NCI-H2227 (cell line): Measurements from ENCODE around the gene DAD1.

Experiments
- DNase-seq: peaks from one replicate; lab custom pipeline; 2025; ENCODE audit not compliant: unreplicated experiment; lab: John Stamatoyannopoulos, UW

The DAD1 gene

DNA sequence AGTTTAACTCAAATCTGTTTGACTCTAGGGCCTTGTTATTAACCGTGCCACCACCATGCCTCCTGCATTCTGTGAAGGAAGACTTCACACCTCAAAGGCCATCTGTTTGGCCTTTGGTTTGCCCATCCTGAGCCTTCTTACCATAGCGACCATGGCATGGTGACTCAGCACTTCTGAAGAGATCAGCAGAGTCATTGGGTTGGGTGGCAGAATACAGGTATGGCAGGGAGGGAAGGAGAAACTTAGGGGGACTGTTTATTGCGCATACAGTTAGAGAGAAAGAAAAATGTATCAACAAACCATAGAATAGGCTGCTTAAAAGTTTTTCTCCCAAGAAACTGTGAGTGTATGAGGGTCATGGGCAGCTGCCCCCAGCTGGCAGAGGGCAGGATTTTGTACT is 49.2 kb downstream of the DAD1 start:
- DNase-seq = no peak

DNA sequence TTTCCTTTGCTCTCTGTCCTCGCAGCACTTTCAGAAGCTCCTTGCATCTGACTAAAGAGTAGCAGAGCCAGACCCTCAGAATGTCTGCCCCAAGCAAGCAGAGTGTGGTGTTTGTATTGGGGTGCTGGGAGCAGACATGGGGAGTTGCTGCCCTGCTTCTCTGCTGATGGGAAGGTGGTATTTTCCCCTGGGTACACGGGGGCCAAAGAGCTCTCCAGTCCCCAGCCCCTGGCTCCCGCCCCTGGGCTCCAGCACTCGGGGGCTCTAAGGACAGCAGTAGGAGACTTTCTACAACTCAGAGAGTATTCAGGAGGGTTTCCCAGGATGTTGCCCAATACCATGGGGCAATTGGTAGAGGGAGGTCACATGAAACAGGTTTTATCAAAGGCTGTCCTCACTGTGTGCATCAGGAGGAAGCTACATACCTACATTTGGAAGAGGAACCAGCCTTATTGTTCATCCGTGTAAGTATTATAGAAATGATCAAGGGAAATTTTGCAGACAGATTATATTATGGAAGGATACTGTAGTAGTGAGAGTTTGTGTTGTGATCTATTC is 50.3 kb downstream of the DAD1 start:
- DNase-seq = no peak

DNA sequence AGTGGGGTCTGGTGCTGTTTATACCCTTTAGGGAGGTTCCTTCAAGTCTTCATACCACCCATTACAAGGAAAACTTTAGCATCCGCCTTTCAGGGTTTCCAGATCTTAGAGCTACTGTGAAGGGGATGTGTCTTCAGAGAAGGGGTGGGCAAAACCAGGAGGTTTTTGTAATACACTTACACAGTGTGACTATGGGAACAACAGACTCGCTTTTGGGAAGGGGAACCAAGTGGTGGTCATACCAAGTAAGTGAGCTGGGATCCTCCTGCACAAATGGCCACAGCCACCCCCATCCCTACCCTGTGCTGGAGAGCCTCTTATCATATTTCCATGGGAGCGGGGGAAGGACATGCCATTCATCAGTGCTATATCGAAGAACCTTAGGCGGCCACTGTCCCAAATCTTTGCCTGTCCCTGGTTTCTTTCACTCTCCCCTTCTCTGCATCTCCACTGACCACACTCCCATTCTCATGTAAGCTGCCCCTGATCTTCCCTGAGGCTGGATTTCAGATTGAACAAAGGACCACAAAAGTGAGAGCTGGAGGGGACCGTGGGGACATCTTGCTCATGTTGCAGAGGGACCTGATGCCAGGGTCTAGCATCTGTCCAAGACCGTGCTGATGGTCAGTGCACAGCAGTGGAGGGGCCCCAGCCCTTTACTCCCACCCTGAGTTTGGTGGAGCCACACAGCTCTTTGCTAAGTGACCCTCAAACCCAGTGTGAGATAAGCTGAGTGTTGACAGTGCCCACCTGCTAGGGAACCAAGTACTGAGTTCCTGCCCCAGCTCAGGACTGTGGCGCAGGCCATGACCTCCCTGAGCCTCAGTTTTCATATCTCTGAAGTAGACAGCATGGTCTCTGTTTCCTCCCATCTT is 51.4 kb downstream of the DAD1 start:
- DNase-seq = no peak

DNA sequence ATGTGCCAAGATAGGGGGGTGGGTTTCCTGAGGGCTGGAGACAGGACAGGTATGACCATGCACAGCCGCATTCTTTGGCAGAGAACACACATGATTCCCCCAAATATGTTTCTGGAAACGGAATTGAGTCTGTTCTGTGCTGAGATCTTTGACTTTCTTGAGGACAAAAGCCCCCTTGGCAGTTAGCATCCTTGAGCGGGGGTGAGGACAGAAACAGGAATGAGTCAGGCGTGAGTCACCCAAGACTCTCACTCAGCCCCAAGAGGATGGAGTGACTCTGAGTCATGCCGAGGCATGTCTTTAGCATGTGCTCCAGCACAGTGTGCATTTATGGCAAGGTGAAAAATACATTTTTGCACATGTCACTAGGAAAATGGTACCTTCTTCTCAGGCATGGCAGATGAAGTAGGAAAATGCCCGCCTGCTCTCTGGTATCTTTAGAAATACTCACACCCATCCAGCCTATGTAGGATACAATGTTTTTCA is 52.1 kb downstream of the DAD1 start:
- DNase-seq = no peak

DNA sequence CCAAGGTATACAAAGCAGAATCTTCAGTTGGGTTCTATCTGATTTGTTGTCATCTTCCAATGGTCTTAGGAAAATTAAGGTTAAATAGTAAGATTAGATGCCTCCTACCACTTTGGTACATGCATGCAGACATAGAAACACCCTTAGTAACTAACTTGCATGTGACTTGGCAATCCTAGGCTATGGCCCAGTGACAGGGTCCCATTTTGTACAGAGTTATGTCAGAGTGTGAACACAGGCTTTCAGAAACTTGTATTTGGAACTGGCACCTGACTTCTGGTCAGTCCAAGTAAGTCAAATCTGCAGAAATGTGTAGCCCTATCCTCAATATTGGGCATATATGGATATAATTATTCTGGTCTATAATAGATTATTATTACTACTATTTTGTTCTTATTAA is 53.1 kb downstream of the DAD1 start:
- DNase-seq = no peak

DNA sequence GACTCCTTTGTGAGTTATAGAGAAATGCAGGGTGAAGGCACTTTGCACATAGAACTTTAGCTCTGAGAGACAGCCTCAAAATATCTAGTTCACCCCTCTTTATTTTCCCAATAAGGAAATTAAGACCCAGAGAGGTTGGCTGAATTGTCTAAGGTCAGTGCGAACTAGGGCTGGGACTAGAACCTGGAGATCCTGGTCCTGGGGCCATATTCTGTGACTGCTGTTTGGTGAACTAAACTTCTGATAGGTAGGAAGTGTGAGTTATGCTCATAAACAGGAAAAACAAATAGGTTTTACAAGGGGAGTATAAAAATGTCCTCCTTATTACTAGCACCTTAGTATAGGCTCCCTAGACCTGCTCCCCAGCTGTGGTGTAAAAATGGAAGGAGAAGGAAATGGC is 53.9 kb downstream of the DAD1 start:
- no peak for DNase-seq

DNA sequence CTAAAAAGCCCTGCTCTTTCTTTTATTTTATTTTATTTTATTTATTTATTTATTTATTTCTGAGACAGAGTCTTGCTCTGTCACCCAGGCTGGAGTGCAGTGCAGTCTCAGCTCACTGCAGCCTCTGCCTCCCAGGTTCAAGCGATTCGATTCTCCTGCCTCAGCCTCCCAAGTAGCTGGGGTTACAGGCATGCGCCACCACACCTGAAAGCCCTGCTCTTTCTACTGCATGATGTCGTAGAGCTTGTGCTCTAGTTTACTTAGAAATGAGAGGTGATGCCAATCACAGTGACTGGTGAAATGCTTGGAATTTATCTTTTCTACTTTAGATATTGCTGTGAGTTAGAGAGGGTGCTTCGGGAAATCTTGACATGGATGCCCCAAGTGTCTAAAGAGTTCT is 54.5 kb downstream of the DAD1 start:
- DNase-seq = no peak

DNA sequence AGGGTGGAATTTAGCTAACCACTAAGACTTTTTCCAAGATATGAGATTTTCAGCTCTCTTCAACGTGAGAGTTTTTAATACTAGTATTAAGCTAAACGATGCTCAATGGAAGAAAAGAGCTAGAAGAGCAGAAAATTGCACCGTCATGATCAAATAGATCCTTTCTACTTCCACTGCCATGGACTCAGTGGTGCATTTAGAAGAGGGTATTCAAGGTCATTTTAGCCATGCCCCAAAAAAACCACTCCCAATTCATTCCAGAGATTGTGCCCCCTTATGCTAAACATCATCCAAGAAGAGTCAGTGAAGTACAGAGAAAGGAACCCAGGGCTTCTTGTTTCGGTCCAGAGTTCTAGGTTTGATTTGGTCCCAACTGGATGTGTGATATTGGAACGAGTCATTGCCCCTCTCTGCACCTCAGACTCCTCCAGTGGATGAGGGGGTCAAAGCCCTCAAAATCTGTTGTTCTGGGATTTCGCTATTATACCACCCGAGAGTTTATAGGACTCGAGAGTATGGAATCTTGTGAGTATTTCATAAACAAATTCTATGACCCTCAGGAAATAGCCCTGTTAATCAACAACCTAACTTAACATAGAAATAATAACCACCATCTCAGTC is 55.2 kb downstream of the DAD1 start:
- DNase-seq = no peak

DNA sequence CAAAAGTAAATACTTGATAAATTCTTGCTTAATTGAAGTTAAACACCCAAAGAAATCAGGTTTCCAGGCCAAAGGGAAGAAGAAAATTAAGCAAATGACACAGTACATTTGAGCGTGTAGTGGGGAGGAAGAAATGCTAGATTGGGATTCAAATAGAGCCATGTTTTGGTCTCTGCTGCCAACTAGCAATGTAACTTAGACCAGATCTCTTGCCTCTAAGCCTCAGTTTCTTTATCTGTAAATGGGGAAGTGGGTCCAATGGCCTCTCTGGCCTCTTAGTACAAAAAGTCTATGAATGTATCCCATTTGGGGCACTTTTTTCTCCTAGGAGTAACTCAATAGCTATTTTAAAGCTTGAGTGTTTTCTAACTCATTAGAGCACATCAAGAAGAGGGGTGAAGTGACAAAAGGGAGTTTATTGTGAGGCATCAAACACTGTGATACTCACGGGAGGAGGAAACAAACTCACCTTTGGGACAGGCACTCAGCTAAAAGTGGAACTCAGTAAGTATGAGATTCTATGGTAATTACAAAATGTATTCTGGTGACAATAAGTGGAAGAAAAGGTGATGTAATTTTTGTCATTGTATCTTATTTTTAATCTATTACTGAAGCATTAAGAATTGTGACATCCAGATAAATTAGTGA is 55.8 kb downstream of the DAD1 start:
- no peak for DNase-seq

DNA sequence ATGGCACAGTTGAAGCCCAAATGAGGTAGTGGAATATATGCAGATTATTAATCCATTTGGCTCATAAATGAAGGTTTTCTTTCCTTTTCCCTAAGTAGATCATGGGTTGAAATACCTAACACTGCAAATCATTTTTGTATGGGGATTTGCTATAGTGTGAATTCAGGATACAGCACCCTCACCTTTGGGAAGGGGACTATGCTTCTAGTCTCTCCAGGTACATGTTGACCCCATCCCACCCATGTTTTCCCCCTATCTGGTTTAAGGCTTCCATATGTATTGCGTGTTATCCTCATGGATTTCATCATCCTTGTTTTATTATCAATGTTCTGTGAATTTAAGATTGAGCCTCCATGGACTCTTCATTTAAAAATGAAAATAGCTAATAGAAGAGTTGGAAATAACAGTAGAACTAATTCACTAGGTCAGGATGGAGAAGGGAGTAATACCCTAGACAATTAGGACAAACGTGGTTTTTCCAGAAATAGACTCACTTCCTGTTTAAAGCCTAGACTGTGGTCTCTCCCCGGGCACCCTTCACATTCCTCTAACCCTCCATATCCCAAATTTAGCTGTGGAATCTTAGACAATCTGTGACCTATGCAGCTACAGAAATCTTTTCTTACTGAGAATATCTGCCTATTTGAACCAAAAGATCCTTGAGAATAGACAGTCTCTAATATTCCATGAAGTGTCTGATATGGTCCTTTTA is 56.5 kb downstream of the DAD1 start:
- no peak for DNase-seq

DNA sequence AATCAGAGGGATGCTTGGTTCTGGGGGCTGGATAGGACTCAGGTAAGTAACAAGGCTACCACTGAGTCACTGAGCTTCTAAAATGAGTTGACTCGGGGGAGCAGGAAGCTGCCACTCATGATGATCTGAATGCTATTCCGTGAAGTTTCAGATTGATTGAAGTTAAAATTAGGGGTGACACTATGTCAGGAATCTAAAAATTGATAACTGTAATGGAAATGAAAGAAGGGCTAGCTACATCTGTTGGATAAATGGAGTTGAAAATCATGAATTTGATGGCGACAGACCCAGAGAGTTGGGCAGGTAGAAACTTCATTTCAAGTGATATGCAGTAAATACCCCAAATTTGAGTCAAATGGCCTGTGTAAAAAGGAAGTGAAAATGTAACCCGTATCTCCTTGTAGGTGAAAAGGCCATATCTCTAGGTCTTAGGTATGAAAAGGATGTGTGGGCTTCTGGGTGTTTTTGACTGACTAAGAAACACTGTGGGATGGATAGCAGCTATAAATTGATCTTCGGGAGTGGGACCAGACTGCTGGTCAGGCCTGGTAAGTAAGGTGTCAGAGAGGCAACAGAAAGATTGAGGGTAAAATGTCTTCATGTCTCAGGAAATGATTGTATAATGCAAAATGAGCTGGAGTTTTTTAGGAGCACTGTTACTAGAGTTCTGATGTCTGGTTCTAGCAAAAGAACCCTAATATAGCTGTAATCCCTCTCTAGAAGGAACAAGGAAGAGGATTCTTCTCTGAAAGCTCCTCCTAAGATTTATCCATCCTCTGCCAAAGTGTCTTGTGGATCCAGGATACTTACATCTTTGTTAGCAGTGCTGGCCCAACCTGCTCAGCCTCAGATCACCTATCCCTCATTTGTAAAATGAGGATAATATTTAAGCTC is 57.3 kb downstream of the DAD1 start:
- DNase-seq = no peak

DNA sequence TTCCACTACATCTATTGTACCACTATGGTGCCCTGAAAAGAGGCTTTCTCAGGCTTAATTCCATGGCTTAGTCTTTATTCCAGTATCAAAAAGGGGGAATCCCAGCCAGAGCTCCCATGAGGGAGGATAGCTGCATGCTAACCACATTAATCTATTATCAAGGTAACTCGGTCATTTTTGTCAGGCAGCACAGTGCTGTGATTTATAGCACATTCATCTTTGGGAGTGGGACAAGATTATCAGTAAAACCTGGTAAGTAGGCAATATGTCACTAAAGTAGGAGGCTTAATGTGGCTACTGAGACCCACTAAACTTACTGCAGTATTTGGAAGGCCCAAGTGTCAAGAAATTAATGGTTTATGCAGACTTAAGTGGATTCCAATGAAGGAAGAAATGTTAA is 58.9 kb downstream of the DAD1 start:
- no peak for DNase-seq

DNA sequence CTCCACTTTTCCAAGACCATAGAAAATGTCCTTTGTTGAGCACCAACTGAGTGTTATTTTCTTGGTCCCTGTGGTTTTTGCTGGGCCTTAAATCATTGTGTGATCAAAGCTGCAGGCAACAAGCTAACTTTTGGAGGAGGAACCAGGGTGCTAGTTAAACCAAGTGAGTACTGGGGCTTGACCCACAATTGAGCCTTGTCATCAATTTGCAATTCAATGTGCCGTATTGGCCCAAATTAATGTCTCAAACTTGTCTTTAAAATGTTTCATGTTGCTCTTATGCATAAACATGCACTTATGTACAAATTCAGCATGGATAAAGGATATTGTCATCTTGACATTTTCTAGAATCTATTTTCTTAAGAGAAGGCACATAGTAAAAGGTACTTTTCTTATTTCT is 62.3 kb downstream of the DAD1 start:
- no peak for DNase-seq

DNA sequence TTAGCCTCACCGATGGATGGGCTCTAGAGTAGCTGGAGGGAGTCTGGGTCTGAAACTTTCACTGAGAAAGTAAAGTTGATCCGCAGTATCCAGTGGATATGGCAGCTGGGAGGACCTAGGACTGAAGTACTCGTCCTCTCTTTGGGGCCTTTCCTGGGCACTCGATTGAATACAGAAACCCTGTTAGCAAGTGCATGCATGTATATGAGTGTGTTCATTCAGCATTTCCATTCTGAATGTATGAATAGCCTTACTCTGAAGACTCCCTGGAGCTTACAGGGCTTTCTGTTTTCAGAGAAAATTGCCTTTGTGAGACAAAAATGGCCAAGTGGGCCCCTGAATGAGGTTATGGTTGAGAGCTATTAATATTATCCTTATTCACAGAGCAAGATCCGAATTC is 62.8 kb downstream of the DAD1 start:
- DNase-seq = no peak

DNA sequence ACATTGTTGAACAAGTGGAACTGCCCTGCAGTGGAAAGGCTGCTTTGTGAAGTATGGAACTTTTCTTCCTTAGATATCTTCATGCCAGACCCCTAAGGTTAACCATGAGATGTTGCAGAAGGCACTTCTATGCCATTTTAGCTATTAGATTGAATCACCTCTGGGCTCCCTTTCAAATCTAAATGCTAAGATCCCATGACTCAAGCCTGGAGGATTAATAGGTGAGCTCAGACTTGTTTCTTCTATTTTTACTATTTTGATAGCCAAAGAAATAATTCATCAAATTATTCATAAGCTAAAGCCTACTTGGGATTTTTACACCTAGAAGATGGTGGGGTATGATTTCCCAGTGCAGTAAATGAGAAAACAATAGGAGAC is 64.3 kb downstream of the DAD1 start:
- DNase-seq = no peak

DNA sequence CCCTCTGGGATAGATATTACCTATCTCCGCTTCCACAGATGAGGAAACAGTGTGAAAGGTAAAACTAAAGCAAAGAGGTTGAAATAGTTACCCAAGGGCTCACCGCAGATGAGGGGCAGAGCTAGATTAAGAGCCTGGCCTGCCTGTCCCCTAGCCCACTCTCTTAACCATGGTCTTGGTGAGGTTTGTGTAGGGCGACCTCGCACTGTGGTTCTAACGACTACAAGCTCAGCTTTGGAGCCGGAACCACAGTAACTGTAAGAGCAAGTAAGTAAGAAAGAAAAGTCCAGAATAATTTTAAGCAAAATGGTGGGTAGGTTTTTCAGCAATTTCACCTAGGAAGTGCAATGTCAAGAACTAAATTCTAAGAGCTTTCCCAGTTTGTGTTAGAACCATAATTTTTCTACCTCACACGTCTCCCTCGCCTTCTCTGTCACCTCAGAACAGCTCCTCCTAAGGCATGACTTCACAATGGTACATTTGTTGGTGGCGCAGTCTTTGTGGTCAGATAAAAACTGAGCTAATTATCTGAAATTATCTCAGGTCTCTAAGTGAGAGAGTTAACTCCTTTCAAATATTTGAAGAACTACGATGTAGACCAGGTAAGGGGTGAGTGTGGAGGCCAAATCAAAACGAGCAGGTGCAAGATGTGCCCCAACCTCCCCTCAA is 64.8 kb downstream of the DAD1 start:
- no peak for DNase-seq

DNA sequence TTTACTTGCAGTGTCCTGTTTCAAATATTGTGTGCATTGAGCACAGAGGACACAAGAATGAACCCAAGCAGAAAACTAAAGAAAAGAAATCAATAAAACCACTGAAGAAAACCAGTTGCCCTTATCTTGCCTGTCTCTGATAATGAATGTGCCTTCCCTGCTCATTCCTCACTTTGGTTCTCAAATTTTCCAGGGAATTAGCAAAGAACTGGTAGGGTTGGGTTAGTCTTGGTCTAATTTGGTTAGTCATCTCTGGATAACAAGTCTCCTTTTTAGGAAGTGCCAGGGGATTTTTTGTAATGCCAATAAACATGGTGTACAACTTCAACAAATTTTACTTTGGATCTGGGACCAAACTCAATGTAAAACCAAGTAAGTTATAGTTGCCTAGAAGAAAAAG is 65.7 kb downstream of the DAD1 start:
- no peak for DNase-seq

DNA sequence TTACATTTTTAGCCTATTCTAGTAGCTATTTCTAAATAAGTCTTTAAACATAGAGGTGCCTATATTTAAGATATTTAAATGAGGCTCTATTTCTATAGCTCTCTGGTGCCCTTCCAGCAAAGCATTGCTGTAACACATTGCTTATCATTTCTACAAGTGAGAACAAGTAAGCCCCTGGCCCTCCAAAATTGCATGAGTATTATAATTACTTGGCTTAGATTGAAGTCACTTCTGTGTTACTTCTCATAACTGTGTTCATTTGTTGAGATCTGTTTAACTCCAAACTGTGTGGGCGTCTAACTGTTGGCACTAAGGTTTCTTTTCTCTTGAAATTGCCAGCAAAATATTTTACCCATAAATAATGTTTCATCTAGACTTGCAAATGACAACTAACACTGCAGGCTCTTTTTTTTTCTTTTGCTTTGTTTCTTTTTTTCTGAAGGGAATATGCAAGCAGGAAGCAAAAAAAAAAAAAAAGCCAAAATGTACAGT is 66.5 kb downstream of the DAD1 start:
- no peak for DNase-seq

DNA sequence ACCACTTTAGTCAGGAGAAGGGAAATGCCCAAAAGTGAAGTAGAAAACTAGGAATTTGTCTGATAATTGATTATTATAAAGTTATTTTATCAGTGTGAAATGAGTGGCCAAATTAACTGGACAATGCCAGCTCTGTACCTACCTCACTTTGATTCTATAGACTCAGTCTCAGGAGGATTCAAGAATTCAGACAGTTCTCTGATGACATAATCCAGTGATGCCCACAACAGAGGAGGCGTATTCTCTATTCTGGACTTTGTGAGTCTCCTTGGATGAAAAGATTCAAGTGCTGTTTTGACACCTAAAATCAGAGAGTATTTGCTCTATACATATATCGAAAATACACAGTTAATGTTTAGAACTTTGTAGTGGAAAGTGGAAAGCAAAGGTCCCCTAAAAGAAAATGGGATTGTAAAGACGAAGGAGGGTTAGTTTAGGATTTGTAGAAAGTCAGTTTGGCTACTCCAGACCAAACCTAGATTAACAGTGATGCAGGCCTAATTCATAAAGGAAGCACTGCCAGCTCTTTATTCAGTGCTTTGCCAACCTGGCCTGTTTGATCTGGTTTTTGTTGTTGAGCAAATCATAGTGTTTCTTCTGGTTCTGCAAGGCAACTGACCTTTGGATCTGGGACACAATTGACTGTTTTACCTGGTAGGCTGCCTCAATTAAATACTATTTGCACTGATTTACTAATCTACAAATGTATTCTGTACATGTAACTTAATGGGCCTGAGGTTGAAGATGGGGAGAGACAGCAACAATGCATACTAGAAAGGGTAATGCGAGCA is 67.4 kb downstream of the DAD1 start:
- no peak for DNase-seq
